Stimulated activated effector memory CD8-positive, alpha-beta T cell treated with anti-CD3 and anti-CD28 coated beads, Interleukin-12 subunit alpha, Interleukin-12 subunit beta, amount 100 ng/mL, for 72 hours (primary cell): Measurements from ENCODE around the gene ONECUT1.

Experiments used
- ATAC-seq: fragments of 150-1000 bp; cut with Tn5 transposase; 2 replicates; pipeline ENCODE4 v1.10.0; 2021
- DNase-seq, 2 donors: peaks; one replicate each; pipeline ENCODE4 v3.0.0; 2021 to 2022; ENCODE audit warnings: low spot score in 2 of 2
- H3K27ac Mint-ChIP-seq: one replicate; pipeline ENCODE4 v1.8.0; 2022; ENCODE audit warnings: mild to moderate bottlenecking, mixed read lengths
- H3K36me3 Mint-ChIP-seq: one replicate; pipeline ENCODE4 v1.8.0; 2022; ENCODE audit warnings: mild to moderate bottlenecking, mixed read lengths
- H3K4me1 Mint-ChIP-seq: one replicate; pipeline ENCODE4 v1.8.0; 2022; ENCODE audit warnings: mixed read lengths
- H3K4me3 Mint-ChIP-seq: one replicate; pipeline ENCODE4 v1.8.0; 2022; ENCODE audit warnings: mild to moderate bottlenecking, mixed read lengths
- H3K9me3 Mint-ChIP-seq: one replicate; pipeline ENCODE4 v1.8.0; 2022; ENCODE audit warnings: mixed read lengths

ONECUT1 gene

GRCh38 chr15:52788099-52788986 is 1.8 kb downstream of the ONECUT1 start:
- Mint-ChIP-seq H3K27ac (no peak overlapping the region), H3K4me1 (peaks cover 35% of the 10 kb centered on the region), H3K4me3 (peak overlapping the region; percentile 56), H3K9me3 (no peaks in the 10 kb centered on the region), H3K36me3 (peaks cover 6% of the 10 kb centered on the region)
- no peak for DNase-seq
- no peak for ATAC-seq

DNA sequence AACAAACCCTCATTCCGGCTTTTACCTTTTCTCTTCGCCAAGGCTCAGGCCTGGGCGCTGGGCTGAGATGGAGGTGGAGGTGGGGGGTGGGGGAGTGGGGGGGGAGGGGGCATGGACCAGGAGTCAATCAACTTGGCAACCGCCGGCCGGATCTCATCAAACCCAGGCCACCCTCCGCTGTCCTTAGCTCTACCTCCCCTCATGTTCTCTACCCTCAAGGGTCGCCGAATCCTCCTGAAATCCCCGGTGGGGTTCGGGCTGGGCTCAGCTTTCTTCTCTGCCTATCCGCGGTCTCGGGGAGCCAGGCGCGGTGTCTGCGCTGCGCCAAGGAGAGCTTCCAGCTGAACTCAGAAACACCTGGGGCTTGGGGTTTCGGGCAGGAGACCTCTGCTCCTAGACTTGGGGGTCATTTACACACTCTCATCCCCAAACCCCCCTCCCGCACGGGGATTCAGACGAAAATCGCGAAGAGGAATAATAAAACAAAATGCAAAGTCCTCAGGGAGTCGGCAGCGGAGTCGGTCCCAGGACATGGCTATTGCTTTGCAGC is 2.5 kb downstream of the ONECUT1 start:
- H3K27ac Mint-ChIP-seq, result no peak overlapping the region
- H3K36me3 Mint-ChIP-seq, result peaks cover 6% of the 10 kb centered on the region
- no peak overlapping the region for H3K4me3 Mint-ChIP-seq
- H3K9me3 Mint-ChIP-seq, result no peaks in the 10 kb centered on the region
- no peak for ATAC-seq
- H3K4me1 Mint-ChIP-seq, result peaks cover 35% of the 10 kb centered on the region
- DNase-seq, result no peak

GRCh38 chr15:52787123-52787503 is 3.0 kb downstream of the ONECUT1 start:
- DNase-seq, result no peak
- H3K27ac Mint-ChIP-seq, result no peak overlapping the region
- no peak overlapping the region for H3K4me3 Mint-ChIP-seq
- no peaks in the 10 kb centered on the region for H3K9me3 Mint-ChIP-seq
- peaks cover 6% of the 10 kb centered on the region for H3K36me3 Mint-ChIP-seq
- H3K4me1 Mint-ChIP-seq, result peaks cover 35% of the 10 kb centered on the region
- ATAC-seq, result no peak

GRCh38 chr15:52786436-52787122 is 3.6 kb downstream of the ONECUT1 start:
- no peak for ATAC-seq
- Mint-ChIP-seq H3K4me3 (no peak overlapping the region), H3K4me1 (peaks cover 35% of the 10 kb centered on the region), H3K36me3 (peaks cover 6% of the 10 kb centered on the region), H3K27ac (no peak overlapping the region), H3K9me3 (no peaks in the 10 kb centered on the region)
- no peak for DNase-seq

DNA sequence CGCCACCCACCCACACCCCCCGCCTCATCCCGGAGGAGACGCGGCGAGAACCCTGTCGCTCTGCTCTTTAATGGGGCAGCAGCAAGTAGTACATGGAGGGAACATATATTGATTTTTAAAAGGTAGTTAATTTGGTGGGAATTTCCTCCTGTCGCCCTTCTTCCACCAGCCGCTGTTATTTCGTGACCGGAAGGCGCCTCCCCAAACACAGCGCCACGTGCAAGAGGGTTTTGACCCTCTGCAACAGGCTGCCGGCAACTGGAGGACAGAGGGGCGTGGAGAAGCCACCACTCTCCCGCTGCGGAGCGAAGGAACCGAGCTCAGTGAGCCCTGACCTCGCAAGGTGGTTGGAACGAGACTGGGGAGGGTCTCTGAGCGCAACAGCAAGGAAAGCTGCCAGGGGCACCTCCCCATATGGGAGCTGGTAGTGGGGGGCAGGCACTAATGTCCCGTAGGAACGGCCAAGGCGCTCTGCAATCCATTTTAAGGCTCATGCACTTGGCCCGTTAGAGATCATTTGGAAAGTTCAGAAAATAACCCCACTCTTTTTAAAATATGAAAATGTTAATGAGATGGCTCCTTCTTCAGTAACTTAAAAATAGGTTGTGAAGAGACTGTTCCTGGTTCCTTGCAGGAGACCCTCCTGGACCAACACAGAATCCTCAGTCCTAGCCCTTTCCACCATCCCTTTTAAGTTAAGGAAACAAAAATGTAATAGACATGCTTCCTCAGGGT is 4.3 kb downstream of the ONECUT1 start:
- no peak for DNase-seq
- H3K36me3 Mint-ChIP-seq, result peaks cover 6% of the 10 kb centered on the region
- peaks cover 36% of the 10 kb centered on the region for H3K4me1 Mint-ChIP-seq
- no peaks in the 10 kb centered on the region for H3K9me3 Mint-ChIP-seq
- no peak for ATAC-seq
- H3K27ac Mint-ChIP-seq, result no peak overlapping the region
- no peak overlapping the region for H3K4me3 Mint-ChIP-seq

- no peak for DNase-seq
- Mint-ChIP-seq H3K36me3 (peaks cover 6% of the 10 kb centered on the region), H3K4me1 (peaks cover 43% of the 10 kb centered on the region), H3K9me3 (no peaks in the 10 kb centered on the region), H3K4me3 (no peak overlapping the region), H3K27ac (no peak overlapping the region)
- no peak for ATAC-seq
Observed at GRCh38 chr15:52784799-52785671, 5.1 kb downstream of the ONECUT1 start.

- Mint-ChIP-seq H3K36me3 (peaks cover 6% of the 10 kb centered on the region), H3K9me3 (no peaks in the 10 kb centered on the region), H3K27ac (no peak overlapping the region), H3K4me3 (no peak overlapping the region), H3K4me1 (peaks cover 41% of the 10 kb centered on the region)
- ATAC-seq, result peak; percentile 45
- DNase-seq, result no peak
Observed at GRCh38 chr15:52783929-52784798, 6.0 kb downstream of the ONECUT1 start.

DNA sequence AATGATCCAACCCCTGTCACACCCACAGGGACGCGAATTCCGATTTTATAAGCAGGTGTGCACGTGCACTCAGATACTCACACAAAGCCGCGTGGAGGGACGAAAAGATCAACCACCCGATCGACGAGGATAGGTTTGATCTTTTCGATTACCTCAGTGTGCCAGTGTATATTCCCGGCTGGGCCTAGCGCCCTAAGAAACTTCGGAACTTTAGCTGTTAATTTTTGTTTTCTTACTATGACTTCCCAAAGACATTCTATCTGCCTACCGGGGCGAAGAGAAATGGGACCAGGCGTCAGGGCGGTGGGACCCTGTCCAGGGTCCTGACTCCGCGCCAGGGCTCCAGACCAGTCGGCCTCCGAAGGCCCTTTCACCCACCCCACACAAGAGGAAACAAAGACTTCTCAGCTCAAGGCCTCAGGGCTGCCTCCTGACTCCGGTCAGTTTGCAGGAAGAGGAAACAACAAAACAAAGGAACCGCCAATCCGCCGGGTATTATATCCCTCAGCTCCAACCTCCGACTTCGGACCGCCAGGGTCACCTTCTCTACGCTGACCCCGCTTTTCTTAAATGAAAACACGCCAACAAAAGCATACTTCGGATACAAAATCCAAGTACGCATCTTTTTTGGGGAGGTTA is 6.8 kb downstream of the ONECUT1 start:
- H3K36me3 Mint-ChIP-seq, result peaks cover 6% of the 10 kb centered on the region
- ATAC-seq (no peak), DNase-seq (no peak)
- H3K4me1 Mint-ChIP-seq, result peaks cover 33% of the 10 kb centered on the region
- H3K27ac Mint-ChIP-seq, result no peak overlapping the region
- H3K9me3 Mint-ChIP-seq, result no peaks in the 10 kb centered on the region
- H3K4me3 Mint-ChIP-seq, result no peak overlapping the region

- peaks cover under 1% of the 10 kb centered on the region for H3K36me3 Mint-ChIP-seq
- no peak overlapping the region for H3K27ac Mint-ChIP-seq
- H3K9me3 Mint-ChIP-seq, result no peaks in the 10 kb centered on the region
- peaks cover 25% of the 10 kb centered on the region for H3K4me1 Mint-ChIP-seq
- H3K4me3 Mint-ChIP-seq, result no peak overlapping the region
- ATAC-seq (no peak), DNase-seq (no peak)
Observed at GRCh38 chr15:52782514-52782913, 7.6 kb downstream of the ONECUT1 start.

GRCh38 chr15:52780172-52780980 is 9.8 kb downstream of the ONECUT1 start:
- H3K36me3 Mint-ChIP-seq, result no peaks in the 10 kb centered on the region
- H3K9me3 Mint-ChIP-seq, result no peaks in the 10 kb centered on the region
- peaks cover 8% of the 10 kb centered on the region for H3K4me1 Mint-ChIP-seq
- ATAC-seq (peak; percentile 69), DNase-seq (peak; percentile 51 to 85)
- peak overlapping the region; percentile 17 for H3K4me3 Mint-ChIP-seq
- no peak overlapping the region for H3K27ac Mint-ChIP-seq

- no peak for ATAC-seq
- no peak overlapping the region for H3K27ac Mint-ChIP-seq
Observed at GRCh38 chr15:52778457-52778856, 11.7 kb downstream of the ONECUT1 start.

GRCh38 chr15:52772766-52773165 is 17.4 kb downstream of the ONECUT1 start:
- H3K4me3 Mint-ChIP-seq, result no peak overlapping the region
- no peak overlapping the region for H3K27ac Mint-ChIP-seq
- H3K36me3 Mint-ChIP-seq, result no peaks in the 10 kb centered on the region
- ATAC-seq (no peak), DNase-seq (no peak)
- no peaks in the 10 kb centered on the region for H3K9me3 Mint-ChIP-seq
- no peaks in the 10 kb centered on the region for H3K4me1 Mint-ChIP-seq

More at GRCh38 chr15:52778457-52778856, 11.7 kb downstream of the ONECUT1 start:
- Mint-ChIP-seq H3K4me3 (no peak overlapping the region), H3K36me3 (no peaks in the 10 kb centered on the region), H3K4me1 (peaks cover 8% of the 10 kb centered on the region), H3K9me3 (no peaks in the 10 kb centered on the region)
- DNase-seq, result no peak

DNA sequence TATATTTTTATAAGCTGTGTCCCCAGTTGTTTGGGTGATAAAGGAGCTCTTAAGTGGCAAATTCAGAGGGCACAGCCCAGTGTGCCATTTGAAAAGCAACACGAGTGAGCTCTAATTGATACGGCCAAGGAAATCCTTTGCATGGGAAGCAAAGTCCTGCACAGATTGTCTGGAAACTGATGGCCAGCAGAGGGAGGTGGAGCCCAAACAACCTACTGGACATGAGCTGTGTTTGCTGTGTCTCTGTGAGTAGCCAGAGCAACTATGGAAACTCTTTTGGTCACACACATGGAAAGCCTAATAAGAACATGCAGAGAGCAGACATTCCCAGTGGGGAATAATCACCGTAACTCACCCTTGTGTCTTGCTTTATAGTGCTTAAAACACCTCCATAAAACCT is 24.4 kb downstream of the ONECUT1 start:
- H3K4me1 Mint-ChIP-seq, result no peaks in the 10 kb centered on the region
- H3K9me3 Mint-ChIP-seq, result no peaks in the 10 kb centered on the region
- DNase-seq (no peak), ATAC-seq (no peak)
- no peaks in the 10 kb centered on the region for H3K36me3 Mint-ChIP-seq
- no peak overlapping the region for H3K4me3 Mint-ChIP-seq
- H3K27ac Mint-ChIP-seq, result no peak overlapping the region
